HG03108 (cell line): ENCODE measurements around the gene SAMD8.
"Not testable (repeated sequence)": the region's sequence is repeated elsewhere in the genome, so short reads cannot be mapped to it uniquely, and the experiment has no call there.

Experiments used
- ATAC-seq: cut with Tn5 transposase; IDR thresholded peaks from one replicate; pipeline ENCODE4 v1.9.1; 2021; ENCODE audit warnings: moderate library complexity; ENCODE audit not compliant: unreplicated experiment

Gene SAMD8

DNA sequence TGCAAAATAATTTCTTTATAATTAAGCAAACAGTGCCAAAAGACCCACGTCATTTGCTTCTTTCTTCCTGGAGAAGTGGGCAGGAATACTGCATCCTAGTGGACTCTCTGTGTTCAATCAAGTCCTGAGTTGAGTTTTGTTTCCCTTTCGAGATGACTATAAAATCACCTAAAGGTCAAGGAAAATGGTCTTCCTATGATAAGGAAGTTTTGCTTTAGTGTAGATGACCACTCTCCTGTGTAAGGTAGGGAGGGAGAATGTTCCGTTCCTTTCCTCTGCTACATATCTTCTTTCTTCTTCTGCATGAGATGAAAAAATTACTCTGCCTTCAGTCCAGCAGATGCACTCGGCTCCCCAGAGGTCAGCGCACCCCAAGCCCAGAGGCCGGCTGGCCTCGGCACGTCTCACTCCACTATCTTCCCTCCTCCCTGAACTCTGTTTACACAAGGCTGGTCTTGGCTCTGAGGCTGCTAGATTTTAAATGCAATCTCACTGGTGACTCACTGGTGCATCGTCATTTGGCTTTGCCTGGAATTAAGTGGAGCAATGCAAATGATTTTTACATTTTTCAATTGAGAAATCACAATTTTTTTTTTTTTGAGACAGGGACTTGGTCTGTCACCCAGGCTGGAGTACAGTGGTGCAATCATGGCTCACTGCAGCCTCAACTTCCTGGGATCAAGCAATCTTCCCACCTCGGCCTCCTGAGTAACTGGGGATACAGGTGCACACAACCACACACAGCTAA is 80.5 kb downstream of the SAMD8 start:
- ATAC-seq = no peak

DNA sequence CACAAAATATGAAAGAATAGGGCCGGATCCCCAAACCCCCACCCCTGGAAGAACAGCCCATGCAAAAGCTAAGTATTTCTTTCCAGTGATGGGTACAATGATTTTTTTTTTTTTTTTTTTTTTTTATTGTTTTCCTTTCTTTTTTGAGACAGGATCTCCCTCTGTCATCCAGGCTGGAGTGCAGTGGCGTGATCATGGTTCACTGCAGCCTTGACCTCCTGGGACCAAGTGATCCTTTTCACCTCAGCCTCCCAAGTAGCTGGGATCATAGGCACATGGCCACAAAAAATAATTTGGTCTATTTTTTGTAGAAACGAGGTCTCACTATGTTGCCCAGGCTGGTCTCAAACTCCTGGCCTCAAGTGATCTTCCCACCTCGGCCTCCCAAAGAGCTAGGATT is 83.2 kb downstream of the SAMD8 start:
- not testable (repeated sequence) for ATAC-seq

DNA sequence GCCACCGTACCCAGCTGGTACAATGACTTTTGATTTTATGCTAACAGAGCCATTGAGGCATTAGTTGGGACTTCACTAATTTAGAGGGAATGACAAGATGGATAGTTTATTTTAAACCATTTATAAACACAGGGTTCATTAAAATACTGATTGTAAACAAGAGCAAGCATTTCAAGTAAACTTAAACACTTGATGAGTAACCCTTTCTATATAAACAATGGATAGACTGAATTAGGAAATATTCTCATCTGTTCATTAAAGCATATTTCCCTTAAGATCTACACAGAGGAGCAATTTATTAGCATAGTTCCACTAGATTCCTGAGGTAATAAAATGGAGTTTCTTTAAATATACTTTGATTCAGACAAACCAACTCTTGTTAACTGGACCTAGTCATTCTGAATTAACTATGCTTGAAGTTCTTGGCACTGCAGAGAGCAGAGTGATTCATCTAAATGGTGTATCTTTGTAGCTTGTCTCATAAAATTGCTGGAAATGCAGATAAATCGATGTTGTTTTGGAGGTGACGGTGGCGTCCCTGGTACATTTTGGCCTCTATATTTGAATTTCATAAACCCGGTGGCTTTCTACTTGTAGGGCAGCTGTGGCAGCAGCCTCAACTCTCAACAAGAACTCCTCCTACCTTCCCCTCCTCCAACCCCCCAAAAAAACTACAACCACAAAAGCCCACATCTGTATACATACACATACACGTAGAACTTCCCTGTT is 83.7 kb downstream of the SAMD8 start:
- no peak for ATAC-seq

DNA sequence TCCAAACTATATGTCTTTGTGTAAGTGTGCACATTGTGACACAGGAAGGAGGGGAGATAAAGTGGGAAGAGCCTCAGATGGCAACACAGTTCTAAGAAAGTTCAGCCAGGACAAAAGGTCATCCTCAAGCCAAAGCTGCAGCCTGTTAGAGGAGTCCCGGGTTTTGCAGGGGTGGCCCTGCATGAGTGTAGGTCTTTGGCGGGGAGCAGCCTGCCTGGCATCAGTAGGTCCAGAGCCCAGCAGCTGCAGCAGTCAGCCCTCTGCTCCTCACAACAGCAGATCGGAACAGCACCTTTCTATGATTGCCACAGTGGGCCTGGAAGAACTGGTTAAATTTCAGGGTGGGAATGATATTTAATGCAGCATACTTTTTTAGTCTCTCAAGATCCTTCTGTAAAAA is 85.6 kb downstream of the SAMD8 start:
- no peak for ATAC-seq

DNA sequence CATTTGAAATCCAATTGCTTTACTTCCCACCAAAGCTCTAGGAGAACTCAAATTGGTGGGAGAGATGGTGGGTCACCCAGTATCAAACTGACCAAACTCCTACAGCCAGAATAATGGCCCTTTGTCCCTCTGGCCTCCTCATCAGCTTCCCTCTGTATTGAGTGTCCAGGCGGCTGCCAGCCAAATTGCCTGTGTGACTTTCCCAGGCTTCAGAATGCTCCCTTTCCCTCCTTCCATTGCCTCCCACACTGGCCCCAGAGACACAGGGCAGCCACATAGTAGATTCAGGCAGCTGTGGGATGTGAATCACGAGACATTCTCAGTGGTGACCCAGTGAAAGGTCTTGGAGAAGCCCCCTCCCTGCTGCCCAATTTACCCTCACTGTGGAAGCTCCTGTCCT is 86.5 kb downstream of the SAMD8 start:
- no peak for ATAC-seq

DNA sequence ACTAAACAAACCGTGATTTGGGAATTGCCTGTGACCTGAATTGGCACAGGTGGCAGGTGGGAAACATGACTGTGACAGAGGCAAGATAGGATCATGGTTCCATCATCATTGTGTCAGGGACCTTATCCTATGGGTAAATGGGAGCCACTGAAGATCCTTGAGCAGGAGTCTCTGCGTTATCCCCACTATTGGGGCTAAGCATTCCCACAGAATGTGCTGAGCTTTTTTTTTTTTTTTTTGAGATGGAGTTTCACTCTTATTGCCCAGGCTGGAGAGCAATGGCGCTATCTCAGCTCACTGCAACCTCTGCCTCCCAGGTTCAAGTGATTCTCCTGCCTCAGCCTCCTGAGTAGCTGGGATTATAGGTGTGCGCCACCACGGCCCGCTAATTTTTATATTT is 88.5 kb downstream of the SAMD8 start:
- not testable (repeated sequence) for ATAC-seq

DNA sequence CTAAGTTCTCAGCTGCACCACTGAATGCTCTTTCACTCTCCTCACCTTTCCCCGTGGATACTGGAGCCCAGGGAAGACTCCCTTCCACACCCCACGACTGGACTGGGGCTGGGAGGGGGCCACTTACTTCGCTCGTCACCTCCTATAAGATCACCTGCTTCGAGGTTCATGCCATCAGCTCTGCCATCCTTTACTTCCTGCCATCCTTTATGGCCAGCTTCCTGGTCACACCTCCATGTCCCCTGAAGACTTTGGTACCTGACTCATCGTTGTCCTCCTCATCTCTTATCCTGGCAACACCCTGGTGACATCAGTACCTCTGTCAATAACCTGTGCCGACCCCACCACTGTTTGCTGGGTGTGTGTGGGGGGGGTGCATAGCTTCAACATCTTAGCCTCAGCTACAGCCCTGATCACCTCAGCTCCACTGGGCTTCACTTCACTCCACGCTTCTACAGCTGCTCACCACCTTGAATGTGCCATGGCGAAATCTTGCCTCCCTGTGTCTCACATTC is 90.4 kb downstream of the SAMD8 start:
- no peak for ATAC-seq

DNA sequence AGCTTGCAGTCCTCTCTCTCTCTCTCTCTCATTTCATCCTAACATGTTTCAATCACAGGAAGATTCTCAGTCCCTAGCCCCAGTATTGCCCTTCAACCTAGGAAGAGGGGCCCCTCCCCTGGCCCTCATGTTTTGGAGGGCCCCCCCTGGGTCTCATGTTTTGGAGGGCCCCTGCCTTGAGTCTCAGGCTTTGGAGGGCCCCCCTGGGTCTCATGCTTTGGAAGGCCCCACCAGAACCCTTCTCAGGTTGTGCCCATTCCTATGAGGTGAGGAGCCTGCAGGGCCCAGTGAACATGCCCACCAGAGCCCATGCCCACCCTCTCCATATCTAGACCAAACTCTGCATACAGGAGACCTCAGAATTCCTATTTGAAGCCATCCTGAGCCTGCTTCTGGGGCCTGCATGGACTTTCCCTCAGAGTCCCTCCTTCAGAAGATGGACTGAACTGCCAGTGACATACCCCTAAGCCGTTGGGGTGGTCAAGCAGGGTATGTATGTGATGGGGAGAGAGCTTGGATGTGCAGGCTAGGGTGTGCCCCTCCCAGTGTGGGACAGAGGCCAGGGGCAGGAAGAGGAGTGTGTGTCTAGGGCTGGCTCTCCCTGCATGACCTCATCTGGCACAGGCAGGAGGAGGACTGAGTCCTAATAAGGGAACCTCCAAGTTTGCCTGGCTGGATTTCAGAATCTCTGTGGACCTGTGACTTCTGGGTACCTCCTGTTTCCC is 91.0 kb downstream of the SAMD8 start:
- no peak for ATAC-seq

DNA sequence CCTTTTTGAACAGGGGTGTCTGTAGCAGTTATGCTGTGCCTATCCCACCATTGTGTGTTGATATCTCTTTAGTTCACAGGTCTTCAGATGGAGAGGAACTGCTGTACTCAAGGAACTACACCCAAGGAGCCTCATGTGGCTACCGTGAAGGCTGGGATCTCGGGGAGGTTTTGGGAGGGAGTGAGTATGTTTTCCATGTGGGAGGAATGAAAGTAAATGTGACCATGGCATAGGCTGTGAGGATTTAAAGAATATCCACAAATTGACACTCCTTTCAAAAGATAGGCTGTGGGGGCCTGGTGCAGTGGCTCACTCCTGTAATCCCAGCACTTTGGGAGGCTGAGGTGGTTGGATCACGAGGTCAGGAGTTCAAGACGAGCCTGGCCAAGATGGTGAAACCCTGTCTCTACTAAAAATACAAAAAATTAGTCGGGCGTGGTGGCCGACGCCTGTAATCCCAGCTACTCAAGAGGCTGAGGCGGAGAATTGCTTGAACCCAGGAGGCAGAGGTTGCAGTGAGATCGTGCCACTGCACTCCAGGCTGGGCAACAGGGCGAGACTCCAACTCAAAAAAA is 91.7 kb downstream of the SAMD8 start:
- not testable (repeated sequence) for ATAC-seq

DNA sequence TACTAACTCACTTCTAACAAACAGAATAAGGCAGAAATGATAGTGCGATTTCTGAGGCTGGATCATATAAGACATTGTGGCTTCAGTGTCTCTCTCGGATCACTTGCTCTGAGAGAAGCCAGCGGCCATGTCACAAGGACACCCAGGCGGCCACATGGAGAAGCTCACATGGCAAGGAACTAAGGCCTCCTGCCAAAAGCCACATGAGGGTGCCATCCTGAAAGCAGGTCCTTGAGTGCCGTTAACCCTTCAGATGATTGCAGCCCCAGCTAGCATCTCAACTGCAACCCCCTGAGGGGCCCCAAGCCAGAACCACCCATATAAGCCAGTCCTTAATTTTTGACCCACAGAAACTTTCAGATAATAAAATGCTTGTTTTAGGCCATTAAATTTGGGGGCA is 92.3 kb downstream of the SAMD8 start:
- no peak for ATAC-seq

DNA sequence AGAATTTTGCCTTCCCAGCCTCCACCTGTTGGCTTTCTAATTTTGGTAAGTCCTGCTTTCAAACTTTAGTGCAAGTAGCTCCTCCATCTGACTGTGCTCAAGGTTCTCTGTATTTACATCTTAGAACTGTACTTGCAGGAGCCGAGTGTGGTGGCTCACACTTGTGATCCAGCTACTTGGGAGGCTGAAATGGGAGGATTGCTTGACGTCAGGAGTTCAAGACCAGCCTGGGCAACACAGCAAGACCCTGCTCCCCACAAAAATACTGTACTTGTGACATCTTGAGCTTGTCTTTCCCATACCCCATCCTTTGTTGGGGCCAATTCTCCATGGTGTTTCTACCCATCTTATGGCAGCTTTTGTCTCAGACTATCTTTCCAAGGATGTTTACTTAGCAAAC is 94.5 kb downstream of the SAMD8 start:
- no peak for ATAC-seq

DNA sequence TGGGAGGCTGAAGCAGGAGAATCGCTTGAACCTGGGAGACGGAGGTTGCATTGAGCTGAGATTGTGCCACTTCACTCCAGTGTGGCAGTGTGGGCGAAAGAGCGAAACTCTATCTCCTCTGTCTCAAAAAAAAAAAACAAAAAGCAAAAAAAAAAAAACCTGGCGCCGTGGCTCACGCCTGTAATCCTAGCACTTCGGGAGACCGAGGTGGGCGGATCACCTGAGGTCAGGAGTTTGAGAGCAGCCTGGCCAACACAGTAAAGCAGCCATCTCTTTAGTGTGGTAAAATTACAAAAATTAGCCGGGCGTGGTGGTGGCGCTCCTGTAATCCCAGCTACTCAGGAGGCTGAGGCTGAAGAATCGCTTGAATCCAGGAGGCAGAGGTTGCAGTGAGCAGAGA is 95.2 kb downstream of the SAMD8 start:
- ATAC-seq = not testable (repeated sequence)

DNA sequence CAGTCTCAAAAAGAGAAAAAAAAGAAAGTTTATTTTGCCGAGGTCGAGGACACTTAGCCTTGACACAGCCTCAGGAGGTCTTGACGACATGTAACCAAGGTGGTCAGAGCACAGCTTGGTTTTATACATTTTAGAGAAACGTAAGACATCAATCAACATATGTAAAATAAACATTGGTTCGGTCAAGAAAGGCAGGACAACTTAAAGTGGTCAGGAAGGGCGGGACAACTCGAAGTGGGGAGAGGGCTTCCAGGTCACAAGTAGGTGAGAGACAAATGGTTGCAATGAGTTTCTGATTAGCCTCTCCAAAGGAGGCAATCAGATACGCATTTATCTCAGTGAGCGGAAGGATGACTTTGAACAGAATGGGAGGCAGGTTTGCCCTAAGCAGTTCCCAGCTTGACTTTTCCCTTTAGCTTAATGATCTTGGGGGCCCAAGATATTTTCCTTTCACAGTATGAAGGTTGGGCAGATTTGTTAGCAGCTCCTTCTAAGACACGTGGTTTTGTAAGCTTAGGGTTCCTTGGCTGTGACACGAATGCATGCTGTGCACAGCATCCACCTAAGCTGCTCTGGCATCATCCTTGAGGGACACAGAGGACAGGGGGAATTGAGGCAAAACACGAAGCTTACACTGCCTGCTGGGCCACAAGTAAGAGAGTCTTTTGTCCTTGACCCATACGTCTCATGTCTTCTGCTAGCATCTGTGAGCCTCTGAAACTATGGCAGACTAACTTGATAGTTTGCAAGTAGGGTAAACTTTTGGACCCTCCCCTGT is 95.8 kb downstream of the SAMD8 start:
- no peak for ATAC-seq

DNA sequence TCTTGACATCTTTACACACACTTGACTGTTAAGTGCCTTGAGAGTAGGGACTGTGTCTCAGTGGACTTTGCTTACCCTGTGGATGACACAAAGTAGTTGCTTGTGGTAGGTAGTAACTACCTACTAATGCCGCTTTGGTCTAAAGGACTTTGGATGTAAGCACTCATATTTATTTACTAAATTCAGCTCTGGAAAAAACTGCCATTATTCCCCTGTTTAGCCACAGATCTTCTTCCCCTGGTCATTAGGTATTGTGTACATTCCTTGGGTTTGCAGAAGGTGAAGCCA is 96.3 kb downstream of the SAMD8 start:
- ATAC-seq = no peak

DNA sequence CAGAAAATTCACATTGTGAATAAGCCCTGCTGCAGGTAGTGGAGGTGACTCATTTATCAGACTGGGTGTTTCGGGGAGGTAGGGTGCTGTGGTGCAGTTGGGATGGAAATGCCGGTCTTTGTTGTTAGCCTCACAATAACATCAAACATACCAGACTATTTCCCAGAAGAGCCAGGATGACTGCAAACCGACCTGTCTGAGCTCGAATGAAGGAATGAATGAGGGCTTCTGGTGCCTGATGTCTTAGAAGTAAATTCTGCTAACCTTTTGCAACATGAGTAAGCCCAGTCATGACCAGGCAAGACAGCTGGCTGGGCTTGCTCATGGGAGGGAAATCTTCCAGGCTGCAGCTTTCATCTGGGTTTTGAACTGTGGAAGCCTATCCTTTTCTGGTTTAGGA is 96.7 kb downstream of the SAMD8 start:
- ATAC-seq = no peak

DNA sequence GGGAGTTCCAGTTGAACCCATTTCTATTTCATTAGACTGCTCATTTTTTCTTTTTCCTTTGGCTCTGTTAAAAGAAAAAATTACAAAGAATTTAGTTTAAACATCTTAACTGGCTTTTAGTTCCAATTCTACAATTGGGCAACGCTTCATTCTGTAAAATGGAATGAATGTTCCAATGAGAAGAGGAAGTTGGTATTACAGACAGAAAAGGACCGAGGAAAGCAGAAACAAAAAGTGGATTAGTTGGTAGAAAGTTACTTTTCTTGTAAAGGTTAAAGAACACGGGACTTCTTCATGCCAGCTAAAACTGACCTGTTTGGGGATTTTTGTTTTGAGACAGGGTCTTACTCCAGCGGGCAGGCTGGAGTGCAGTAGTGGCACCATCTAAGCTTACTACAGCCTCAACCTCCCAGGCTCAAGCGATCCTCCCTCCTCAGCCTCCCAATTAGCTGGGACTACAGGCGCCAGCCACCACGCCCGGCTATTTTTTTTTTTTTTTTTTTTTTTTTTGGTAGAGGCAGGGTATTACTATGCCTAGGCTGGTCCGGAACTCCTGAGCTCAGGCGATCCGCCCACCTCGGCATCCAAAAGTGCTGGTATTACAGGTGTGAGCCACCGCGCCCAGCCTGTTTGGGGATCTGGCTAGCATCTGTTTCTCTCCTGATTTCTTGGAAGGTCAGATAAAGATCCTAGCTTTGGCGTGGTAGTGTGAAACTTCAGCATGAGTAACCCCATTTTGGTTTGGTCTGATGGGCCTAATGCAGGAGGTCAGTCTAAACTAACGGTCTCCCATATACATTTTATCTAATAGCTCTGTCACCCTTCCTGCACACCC is 97.8 kb downstream of the SAMD8 start:
- ATAC-seq = no peak

DNA sequence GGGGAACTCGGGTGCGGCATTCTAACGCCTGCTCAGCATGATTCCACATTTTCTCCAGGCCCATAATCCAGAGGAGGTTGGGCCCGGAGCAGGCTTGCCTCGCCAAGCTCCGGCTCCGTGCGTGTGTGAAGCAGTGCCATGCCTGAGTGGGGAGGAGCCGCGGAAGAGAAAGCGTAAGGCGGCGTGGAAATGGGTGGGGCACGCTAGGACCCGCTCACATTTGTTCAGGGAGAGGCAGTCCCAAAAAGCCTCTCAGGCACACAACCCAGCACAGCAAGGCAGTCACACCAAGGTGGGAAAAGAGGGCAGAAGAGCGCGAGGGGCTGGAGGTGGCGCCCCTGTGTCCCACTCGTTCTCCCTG is 98.4 kb downstream of the SAMD8 start:
- ATAC-seq = peak; percentile 33

DNA sequence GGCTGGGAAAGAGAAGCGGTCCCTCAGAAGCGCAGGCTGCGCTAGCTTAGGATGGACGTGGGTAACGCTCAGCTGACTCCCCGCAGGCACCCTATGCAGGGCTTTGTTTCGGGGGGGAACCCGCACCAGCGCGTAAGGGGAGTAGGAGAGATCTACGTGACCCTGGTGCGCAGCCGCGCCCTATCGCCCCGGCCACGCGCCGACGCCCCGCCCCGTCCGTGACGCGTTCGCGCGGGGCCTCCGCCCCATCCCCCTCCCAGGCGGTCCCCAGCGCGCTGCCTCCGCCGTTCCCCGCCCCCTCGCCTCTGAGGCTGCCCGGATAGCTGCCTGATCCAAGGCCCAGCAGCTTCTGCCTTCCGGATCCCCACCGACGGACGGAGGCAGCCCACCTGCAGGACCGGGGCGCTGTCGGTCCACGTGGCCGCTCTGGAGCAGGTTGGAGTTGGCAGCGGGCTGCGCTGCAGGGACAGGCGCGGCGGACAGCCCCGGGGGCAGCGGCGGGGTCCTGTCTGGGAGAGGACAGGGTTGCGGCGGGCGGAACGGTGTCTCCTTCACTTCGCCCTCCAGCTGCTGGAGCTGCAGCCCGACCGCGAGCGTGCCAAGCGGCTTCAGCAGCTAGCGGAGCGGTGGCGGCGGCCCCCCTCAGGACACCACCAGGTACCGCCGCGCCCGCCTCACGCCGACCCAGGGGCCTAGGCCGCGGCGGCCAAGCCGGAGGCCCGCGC is 99.0 kb downstream of the SAMD8 start, which contains the start of gene VDAC2:
Gene VDAC2, plus strand, starts transcription at position 515 of the 725 bp plus-strand sequence. CDS start 363 bp downstream, outside the sequence.
- ATAC-seq = peak; percentile 87

DNA sequence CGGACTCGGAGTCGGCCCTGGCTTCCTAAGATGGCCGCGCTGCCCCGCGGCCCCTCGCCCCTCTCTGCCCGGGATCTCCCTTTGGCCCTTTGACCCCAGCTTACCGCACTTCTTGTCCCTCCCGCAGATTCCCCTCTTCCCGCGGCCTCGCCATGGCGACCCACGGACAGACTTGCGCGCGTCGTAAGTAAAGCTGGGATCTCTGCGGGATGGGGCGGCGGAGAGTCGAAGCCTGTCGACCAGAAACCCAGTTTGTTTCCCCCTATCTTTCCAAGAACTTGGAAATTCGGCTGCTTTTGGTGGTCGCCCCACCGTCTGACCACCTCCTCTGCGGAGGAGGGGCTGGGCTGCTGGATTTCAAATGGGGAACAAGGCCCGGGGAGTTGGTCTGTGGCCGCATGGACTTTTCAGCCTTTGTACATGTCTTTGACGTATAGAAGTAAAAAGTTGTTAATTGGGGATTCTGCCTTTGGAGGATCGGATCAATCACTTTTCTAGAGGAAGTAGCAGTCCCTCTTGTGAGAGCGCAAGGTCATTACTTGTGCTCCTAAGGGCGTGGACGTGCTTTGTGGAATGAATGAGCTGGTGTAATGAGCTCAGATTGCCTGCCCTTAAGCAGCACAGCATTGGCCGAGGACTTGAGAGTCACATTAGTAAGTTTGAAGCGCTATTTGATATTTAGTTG is 99.7 kb downstream of the SAMD8 start:
- no peak for ATAC-seq
